ENCODE measurements around the gene NFX1.

DNA sequence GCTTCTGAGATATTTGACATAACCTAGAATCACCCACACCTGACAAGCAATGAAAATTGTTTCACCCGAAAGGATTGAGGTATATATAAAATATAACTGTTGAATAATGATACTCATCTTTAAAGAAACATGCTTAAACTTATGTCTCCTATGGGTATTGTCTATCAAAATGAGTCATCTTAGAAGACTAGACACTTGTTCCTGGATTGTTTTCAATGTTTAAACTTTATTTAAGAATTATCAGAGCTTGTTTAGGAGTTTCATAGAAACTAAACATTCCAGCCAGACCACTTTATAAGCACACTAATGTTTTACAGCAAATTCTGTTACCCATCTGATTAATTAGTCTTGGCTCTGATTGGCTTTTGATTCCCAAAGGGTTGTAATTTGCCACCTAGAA, 19.6 kb downstream of the NFX1 start:
- TF ChIP-seq, protein P1, sequence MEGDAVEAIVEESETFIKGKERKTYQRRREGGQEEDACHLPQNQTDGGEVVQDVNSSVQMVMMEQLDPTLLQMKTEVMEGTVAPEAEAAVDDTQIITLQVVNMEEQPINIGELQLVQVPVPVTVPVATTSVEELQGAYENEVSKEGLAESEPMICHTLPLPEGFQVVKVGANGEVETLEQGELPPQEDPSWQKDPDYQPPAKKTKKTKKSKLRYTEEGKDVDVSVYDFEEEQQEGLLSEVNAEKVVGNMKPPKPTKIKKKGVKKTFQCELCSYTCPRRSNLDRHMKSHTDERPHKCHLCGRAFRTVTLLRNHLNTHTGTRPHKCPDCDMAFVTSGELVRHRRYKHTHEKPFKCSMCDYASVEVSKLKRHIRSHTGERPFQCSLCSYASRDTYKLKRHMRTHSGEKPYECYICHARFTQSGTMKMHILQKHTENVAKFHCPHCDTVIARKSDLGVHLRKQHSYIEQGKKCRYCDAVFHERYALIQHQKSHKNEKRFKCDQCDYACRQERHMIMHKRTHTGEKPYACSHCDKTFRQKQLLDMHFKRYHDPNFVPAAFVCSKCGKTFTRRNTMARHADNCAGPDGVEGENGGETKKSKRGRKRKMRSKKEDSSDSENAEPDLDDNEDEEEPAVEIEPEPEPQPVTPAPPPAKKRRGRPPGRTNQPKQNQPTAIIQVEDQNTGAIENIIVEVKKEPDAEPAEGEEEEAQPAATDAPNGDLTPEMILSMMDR (IDR thresholded peaks at IDR 0.05; ENCODE audit: insufficient read depth, low read depth, low read length) = no peak
- TF ChIP-seq EZH2 (IDR thresholded peaks at IDR 0.05; ENCODE audit: insufficient read depth, low read length) = no peak
